Urinary bladder (tissue), 4 donors: Measurements from ENCODE around the gene ITGB5. TPM values are rescaled to one million over a fixed set of nuclear protein-coding genes. Genes with fewer than 3 reads are reported as not detected.

ENCODE experiments used
- DNase-seq: peaks from one replicate; pipeline ENCODE4 v3.0.0-alpha.2; 2015; ENCODE audit errors: extremely low spot score
- H3K27ac ChIP-seq: one replicate; pipeline ENCODE4 v1.5.1; 2013; ENCODE audit warnings: low read depth, mild to moderate bottlenecking, moderate library complexity
- H3K36me3 ChIP-seq: one replicate; pipeline ENCODE4 v1.6.1; 2013; ENCODE audit warnings: mild to moderate bottlenecking, moderate library complexity; ENCODE audit not compliant: insufficient read depth
- H3K4me1 ChIP-seq: one replicate; pipeline ENCODE4 v1.6.1; 2013; ENCODE audit warnings: mild to moderate bottlenecking, moderate library complexity; ENCODE audit not compliant: insufficient read depth
- H3K4me3 ChIP-seq: one replicate; pipeline ENCODE4 v1.5.1; 2013; ENCODE audit warnings: low read depth, low read length
- WGBS: extraction: QIAGEN DNeasy Blood & Tissue Kit; methylation state at CpG from one replicate; pipeline ENCODE4 v1.1.7; 2013; 5-methylcytosine and 5-hydroxymethylcytosine counted together
- polyA plus RNA-seq: library from polyadenylated mRNA; stranded (reverse); fragments of 200-250 nt; gene quantifications from one replicate; pipeline ENCODE4 v1.2.3, GENCODE V29; 2013
- total RNA-seq: library from RNA; depleted of rRNA; stranded (reverse); fragments of >200 nt; gene quantifications from one replicate; pipeline ENCODE4 v1.2.3, GENCODE V29; 2014
- donor health status: healthy with polysubstance abuse.
- donor health status: healthy.

ITGB5 gene
- total and polyA plus RNA-seq, 2 donors = 32.9 to 77.2 TPM

DNA sequence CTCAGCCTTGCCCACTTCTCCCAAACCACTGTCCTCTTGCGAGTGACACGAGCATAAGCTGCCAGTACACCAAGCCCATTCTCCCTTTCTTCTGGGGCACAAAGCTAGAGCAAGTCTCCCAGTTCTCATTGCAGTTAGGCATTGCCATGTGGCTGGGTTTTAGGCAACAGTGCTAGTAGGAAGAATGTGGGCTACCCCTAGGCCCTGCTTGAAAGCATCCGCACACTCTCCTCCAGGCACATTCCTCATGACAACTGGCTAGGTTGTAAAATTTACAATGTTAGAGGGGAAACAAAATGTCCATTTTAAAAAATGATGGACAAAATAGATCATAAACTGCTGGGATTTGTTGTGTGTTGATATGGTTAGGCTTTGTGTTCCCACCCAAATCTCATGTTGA, 19.7 kb downstream of the ITGB5 start:
- Histone ChIP-seq H3K27ac (no peak overlapping the region), H3K4me1 (peaks cover 2% of the 10 kb centered on the region), H3K36me3 (no peaks in the 10 kb centered on the region), H3K4me3 (no peak overlapping the region)
- WGBS = 95% methylated on average over 3 of the region's 3 CpGs
- DNase-seq = no peak

DNA sequence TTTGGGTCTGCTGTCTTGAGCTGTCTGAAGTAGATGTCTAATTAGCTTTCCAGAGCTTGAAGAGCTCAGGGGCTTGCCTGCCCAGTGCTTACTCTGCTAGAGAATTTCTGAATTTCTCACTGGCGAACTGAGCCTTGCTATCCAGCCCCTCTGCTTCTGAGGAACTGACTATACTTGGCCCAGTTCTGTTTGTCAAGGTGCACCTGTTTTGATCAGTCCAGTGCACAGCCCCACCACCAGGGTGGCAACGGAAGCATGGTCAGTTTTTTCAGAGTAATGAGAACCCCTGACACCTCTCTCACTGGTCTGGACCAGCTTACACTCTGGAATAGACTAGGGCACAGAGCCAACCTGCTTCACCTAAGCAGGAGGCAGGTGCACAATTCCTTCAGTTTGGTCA, 25.2 kb downstream of the ITGB5 start:
- no peak overlapping the region for H3K4me3 ChIP-seq
- H3K4me1 ChIP-seq = peaks cover 2% of the 10 kb centered on the region
- 97% methylated on average over 2 of the region's 2 CpGs for WGBS
- H3K27ac ChIP-seq = no peak overlapping the region
- no peaks in the 10 kb centered on the region for H3K36me3 ChIP-seq
- no peak for DNase-seq

DNA sequence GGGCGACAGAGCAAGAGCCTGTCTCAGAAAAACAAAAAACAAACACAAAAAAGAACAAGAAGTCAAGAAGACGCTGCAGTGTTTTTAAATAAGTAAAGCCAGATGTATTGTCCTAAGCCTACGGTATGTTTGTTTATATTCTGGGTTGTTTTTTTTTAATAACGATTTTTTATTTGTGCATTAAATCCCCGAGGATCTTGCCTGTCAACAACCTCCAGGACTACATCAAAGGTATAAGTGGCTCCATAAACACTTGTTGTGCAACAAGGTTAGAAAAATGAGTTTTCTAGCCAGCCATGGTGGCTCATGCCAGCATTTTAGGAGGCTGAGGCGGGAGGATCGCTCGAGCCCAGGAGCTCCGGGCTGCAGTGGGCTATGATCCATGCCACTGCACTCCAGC, 26.1 kb downstream of the ITGB5 start:
- 69% methylated on average over 9 of the region's 9 CpGs for WGBS
- Histone ChIP-seq H3K36me3 (no peaks in the 10 kb centered on the region), H3K4me1 (peaks cover 2% of the 10 kb centered on the region), H3K27ac (no peak overlapping the region), H3K4me3 (no peak overlapping the region)
- no peak for DNase-seq

DNA sequence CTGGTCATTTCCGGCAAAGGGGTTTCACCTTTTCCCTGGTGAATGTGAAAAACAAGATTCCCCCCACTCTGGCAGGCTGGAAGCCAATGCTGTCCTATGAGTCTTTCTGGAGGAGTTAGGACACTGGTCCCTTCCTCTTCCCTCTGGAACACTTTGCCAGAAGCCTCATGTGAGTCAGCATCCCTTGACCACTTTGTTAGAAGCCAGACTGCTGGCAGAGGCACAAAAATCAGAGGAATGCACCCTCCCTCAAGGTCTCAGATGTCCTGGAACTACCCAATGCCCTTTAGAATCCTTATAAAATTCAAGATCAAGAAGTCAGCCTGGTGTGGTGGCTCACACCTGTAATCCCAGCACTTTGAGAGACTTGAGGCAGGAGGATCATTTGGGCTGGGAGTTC, 26.6 kb downstream of the ITGB5 start:
- H3K27ac ChIP-seq = no peak overlapping the region
- peaks cover 2% of the 10 kb centered on the region for H3K4me1 ChIP-seq
- WGBS = 50% methylated on average over 1 of the region's 1 CpG
- DNase-seq = no peak
- H3K36me3 ChIP-seq = no peaks in the 10 kb centered on the region
- H3K4me3 ChIP-seq = no peak overlapping the region

DNA sequence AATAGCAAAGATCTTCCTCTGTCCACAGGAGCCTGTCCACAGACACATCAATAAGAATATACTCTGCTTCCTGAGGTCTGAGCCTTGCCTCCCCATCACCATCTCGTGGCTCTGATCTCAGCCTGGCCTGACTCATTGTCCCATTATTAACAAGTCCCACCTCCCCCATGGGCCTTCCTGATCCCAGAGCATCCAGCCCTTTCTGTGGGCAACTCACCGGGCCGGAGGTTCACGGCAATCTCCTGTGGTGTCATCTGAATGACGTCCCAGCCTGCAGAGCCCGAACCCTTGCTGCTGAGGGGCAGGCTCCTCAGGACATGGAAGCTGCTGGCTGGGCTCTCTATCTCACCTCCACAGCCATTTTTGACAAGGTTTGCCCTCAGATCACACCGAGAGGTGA, 28.1 kb downstream of the ITGB5 start:
- Histone ChIP-seq H3K4me3 (no peak overlapping the region), H3K27ac (no peak overlapping the region), H3K4me1 (peaks cover 2% of the 10 kb centered on the region), H3K36me3 (peaks cover 2% of the 10 kb centered on the region)
- DNase-seq = no peak
- 82% methylated on average over 7 of the region's 7 CpGs for WGBS

DNA sequence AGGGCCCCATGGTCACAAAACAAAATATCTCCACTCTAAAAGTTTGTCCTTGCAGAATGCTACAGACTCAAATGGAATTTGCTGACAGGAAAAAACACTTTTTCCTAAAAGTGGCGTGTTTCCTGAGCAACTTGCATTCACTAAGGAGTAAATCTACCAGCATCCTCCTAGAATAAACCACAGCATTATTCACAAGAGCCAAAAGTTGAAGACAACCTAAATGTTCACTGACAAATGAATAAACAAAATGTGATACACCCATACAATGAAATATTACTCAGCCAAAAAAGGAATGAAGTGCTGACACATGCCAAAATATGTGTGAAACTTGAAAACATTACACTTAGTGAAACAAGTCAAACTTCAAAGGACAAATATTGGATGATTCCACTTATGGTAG, 28.9 kb downstream of the ITGB5 start:
- DNase-seq = no peak
- 50% methylated on average over 1 of the region's 1 CpG for WGBS
- Histone ChIP-seq H3K4me3 (no peak overlapping the region), H3K36me3 (peaks cover 2% of the 10 kb centered on the region), H3K4me1 (no peaks in the 10 kb centered on the region), H3K27ac (no peak overlapping the region)

DNA sequence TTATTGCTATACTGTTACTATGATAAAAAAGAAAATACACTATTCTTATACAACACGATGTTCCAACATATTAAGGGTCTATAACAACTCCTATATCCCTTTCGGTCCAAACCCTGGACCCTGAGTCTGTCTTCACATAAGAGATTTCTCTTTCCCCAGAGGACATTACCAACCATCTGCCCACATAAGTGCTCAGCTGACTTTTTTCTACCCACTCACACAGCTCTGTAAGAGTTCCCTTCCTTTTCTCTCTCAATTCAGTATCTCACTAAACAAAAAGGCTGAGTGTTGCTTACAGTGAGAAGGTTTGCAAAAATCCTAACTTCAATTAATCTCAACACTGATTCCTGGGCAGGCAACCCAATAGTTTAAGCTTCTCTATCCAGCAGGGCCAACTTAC, 30.5 kb downstream of the ITGB5 start:
- Histone ChIP-seq H3K27ac (no peak overlapping the region), H3K36me3 (peaks cover 2% of the 10 kb centered on the region), H3K4me1 (no peaks in the 10 kb centered on the region), H3K4me3 (no peak overlapping the region)
- no peak for DNase-seq
- 96% methylated on average over 2 of the region's 2 CpGs for WGBS

DNA sequence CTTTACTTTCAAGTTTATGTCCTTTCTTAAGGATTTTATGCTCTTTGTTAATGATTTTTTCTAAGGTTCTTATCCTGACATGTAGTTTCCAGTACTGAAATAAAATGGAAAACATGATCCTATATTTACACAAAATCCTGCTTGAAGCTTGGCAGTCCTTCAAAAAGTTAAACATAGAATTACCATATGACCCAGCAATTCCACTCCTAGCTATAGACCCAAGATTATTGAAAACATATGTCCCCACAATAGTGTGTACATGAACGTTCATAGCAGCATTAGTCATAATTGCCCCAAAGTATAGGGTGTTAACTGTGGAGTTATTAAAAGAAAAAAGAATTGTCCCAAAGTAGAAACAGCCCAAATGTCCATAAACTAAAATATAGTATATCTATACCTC, 33.2 kb downstream of the ITGB5 start:
- H3K4me1 ChIP-seq = no peaks in the 10 kb centered on the region
- no peak overlapping the region for H3K27ac ChIP-seq
- no peak overlapping the region for H3K4me3 ChIP-seq
- WGBS = 56% methylated on average over 1 of the region's 1 CpG
- DNase-seq = no peak
- H3K36me3 ChIP-seq = peaks cover 2% of the 10 kb centered on the region

DNA sequence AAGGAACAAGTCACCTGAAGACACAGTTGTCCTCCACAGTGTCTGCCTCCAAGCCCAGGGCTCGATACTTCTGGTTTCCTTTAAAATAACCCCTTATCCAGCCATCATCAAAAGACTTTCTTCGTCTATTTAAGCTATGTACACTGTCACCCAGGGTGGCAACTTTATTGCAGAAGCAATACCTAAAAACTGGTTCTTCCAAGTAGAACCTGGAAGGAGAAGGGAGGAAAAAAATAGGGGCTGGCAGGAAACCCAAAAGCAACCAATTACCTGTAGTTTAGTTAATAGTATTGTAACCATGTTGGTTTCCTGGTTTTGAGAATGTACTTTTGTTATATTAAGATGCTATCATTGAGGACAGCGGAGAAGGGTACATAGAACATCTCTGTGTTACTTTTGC, 33.7 kb downstream of the ITGB5 start:
- H3K4me3 ChIP-seq = no peak overlapping the region
- H3K27ac ChIP-seq = no peak overlapping the region
- no peak for DNase-seq
- no peaks in the 10 kb centered on the region for H3K4me1 ChIP-seq
- WGBS = 89% methylated on average over 3 of the region's 3 CpGs
- H3K36me3 ChIP-seq = peaks cover 2% of the 10 kb centered on the region

DNA sequence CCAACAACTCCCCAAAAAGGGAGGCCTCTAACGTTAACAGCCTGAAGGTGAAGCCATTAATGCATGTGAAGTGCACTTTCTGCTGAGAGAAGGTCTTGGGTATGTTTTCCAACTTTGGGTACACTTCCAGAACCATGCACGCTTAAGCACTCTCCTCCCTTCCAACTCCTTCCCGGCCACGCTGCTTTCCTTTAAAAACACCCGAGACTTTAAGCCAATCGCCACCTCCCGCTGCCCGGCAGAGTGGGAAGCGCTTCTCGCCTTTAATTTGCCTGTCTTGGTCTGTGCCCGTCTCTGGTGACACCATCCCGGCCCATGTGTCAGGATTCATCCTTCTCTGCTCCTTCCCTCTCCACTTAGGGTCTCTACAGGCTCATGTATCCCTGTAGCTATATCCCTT, 35.3 kb downstream of the ITGB5 start:
- Histone ChIP-seq H3K27ac (no peak overlapping the region), H3K4me1 (no peaks in the 10 kb centered on the region), H3K4me3 (no peak overlapping the region), H3K36me3 (peaks cover 2% of the 10 kb centered on the region)
- DNase-seq = no peak
- WGBS = 93% methylated on average over 12 of the region's 12 CpGs

DNA sequence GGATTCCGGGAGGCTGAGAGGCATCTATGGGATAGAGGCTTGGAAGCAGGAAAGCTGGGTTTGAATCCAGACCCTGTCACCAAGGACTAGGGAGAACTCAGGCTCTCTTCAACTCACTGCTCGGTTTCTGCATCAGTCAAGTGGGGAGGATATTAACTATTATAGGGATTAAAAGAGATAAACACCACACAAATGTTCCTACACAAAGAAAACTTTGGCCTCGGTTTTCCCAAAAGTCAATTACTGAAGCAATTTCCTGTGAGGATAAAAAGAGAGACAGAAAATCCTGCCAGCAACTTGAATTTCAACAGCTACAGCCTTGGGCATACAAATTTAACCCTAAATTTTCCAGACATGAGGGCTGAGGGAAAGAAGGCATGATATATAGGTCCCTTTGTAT, 36.0 kb downstream of the ITGB5 start:
- no peak overlapping the region for H3K27ac ChIP-seq
- H3K4me3 ChIP-seq = no peak overlapping the region

DNA sequence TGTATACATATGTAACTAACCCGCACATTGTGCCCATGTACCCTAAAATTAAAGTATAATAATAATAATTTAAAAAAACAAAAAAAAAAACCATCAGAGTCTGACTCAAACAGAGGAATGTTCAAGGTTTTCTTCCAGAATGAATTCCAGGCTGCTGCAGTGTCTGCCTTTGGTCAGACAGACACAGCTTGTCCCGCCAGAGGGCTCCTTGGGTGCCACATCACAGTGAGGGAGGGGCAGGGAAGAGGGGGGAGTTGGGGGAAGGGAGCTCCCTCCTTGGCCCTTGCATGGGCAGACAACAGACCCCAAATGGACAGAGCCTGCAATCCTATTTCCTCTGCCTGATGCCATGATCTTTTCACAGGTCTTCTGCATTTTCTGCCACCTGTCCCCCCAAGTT, 36.5 kb downstream of the ITGB5 start:
- peaks cover 2% of the 10 kb centered on the region for H3K36me3 ChIP-seq
- WGBS = 80% methylated on average over 2 of the region's 2 CpGs
- DNase-seq = no peak
- no peaks in the 10 kb centered on the region for H3K4me1 ChIP-seq
- H3K4me3 ChIP-seq = no peak overlapping the region
- H3K27ac ChIP-seq = no peak overlapping the region

More for the DNA sequence above, 36.0 kb downstream of the ITGB5 start:
- 68% methylated on average over 3 of the region's 3 CpGs for WGBS
- DNase-seq = no peak
- Histone ChIP-seq H3K36me3 (peaks cover 2% of the 10 kb centered on the region), H3K4me1 (no peaks in the 10 kb centered on the region)

DNA sequence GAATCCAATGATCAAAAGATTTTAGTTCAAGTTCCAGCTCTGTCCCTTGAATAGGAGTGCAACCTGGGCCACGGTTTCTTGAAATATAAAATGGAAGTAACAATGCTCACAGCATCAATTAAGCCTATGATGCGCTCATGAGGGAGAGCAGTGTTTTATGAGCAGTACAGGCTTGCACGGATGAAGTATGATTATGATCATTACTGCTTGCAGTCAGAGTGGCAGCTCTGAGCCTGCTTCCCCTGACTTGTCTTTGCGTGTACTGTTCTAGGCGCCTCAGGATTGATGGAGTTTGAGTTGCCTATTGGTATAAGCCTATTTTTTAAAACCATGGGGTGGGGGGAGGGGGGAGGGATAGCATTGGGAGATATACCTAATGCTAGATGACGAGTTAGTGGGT, 37.0 kb downstream of the ITGB5 start:
- H3K4me1 ChIP-seq = no peaks in the 10 kb centered on the region
- WGBS = 86% methylated on average over 6 of the region's 6 CpGs
- H3K27ac ChIP-seq = no peak overlapping the region
- H3K36me3 ChIP-seq = peaks cover 2% of the 10 kb centered on the region
- no peak for DNase-seq
- no peak overlapping the region for H3K4me3 ChIP-seq

DNA sequence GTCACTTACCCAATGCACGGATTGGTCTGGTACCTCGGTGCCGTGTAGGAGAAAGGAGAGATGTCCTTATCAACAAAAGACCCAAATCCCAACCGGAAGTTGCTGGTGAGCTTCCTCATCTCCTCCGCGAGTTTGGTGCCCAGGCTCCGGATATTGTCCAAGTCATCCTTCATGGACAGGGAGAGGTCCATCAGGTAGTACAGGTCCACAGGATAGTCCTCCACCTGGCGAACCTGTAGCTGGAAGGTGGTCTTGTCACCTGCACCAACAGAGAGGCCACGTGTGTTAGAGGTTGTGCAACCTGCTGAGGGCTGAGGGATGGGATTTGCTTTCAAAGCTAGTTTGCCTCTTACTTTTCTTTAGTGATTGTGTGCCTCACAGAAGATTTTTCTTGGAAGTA, 38.9 kb downstream of the ITGB5 start:
- 95% methylated on average over 9 of the region's 9 CpGs for WGBS
- no peak overlapping the region for H3K27ac ChIP-seq
- no peaks in the 10 kb centered on the region for H3K4me1 ChIP-seq
- no peak for DNase-seq
- H3K4me3 ChIP-seq = no peak overlapping the region
- H3K36me3 ChIP-seq = no peaks in the 10 kb centered on the region

DNA sequence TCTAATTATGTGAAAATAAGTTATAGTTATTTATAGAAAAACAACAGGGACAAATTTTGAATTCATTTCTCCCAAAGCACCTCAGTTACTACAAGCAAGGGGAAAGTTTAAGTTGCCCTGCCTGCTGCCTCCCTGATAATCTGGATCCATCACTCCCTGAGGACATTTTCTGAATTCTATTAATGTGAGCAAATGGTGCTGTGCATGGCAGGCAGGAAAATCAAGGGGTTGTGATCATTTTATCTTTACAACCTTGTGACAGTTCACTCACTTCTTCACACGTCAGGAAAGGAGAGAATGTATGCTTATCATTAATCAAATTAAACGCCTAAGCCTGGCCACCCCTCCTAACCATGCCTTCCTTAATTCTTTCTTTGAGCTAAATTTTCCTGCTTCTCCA, 39.3 kb downstream of the ITGB5 start:
- Histone ChIP-seq H3K36me3 (no peaks in the 10 kb centered on the region), H3K27ac (no peak overlapping the region), H3K4me3 (no peak overlapping the region), H3K4me1 (no peaks in the 10 kb centered on the region)
- no peak for DNase-seq
- WGBS = 77% methylated on average over 2 of the region's 2 CpGs
